HK-2 (cell line): Measurements from ENCODE around the gene STMND1.

Source experiments
- DNase-seq: peaks from one replicate; pipeline ENCODE4 v3.0.0-alpha.2; 2018; ENCODE audit not compliant: unreplicated experiment

Gene STMND1

DNA sequence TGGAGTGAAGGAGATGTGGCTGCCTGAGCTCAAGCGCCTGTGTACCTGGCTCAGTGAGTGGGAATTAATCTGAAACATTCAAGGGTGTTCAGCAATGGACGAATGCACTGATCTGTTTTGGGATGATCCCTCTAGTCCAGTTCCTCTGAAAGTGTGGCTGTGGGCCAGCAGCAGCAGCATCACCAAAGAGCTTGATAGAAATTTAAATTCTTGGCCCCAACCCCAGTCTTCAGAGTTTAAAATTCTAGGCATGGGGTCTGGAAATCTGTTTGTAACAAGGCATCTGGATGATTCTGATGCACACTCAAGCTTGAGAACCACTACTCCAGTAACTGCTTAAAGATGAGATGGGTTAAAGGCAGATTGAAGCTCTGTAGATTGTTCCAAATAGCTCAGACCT is 59.2 kb downstream of the STMND1 start:
- no peak for DNase-seq

DNA sequence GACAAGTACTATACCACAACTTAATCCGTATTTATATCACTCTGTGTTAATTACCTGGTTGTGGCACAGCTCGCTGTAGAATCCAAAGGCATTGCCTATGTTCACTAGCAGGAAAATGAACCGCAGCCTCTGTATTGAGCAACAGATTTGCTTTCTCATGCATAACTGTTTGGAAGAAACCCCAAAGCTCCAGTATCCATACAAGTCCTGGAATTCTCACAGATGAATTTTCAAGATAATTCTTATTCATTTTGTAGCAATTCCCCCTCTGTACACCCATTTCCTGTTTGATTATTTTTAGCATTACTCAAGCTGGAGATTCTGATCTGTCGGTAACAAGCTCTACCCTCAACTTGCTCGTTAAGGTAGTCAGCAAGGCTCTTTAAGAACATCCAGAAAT is 63.5 kb downstream of the STMND1 start:
- DNase-seq, result no peak

DNA sequence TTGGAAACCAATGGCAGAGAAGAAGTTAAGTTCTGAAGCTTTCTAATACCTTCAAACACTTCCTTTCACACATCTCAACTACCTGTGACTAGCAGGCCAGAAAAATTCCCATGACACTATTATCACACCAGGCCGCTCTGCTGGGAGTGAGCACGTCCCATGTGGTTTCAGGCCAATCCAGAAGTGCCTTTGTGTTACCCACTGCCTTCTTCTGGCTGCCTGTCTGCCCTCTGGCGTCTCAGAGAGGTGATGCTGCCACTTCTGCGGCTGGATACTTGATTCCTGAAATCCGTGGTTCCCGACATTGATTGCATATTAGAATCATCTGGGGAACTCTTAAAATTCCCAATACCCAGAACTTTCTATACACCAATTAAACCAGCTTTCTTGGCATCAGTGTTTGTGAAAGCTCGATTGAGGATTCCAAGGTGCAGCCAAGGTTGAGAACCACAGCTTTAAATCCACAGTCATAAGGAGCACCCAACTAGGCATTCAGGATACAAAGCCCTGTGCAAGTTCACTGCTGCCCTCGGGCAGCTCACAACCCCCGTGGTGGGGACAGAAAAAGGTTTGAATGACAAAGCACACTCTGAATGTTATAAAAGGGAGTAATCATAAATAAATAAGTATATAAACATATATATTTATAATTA is 65.6 kb downstream of the STMND1 start:
- DNase-seq, result no peak

DNA sequence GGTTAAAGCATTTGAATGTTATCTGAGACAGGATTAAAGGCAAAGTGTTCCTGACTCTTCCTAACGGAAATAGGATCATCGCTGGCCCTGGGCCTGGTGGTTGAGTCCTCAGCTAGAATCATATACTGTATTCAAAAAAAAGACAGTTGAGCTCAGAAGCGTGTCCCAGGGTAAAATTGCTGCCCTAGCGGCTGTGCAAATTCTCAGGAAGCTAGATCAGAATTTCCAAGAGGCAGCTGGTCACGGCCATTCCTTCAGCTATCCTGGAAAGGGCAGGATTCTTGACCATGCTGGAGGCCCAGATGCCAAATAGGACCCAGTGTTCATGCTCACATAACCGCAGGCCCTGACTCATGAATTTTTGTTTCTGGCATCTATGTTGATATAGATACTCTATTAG is 67.4 kb downstream of the STMND1 start:
- DNase-seq, result no peak

DNA sequence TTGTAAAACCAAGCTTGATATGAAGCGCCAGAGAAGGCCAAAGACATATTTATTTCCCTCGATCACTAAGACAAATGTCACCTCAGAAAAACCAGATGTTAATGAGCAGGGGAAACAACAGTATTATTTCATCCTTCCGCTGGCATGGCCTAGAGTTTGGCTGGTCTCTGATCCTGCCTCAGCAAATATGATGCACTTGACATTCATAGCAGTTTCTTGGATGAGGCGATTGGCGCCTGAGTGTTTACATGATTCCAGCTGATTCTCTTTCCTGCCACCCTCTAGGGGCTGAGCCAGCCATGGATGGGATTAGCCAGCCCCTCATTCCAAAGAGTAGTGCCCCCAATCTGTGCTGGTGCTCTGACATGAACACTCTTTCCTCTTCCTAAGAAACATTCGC is 67.9 kb downstream of the STMND1 start:
- no peak for DNase-seq

DNA sequence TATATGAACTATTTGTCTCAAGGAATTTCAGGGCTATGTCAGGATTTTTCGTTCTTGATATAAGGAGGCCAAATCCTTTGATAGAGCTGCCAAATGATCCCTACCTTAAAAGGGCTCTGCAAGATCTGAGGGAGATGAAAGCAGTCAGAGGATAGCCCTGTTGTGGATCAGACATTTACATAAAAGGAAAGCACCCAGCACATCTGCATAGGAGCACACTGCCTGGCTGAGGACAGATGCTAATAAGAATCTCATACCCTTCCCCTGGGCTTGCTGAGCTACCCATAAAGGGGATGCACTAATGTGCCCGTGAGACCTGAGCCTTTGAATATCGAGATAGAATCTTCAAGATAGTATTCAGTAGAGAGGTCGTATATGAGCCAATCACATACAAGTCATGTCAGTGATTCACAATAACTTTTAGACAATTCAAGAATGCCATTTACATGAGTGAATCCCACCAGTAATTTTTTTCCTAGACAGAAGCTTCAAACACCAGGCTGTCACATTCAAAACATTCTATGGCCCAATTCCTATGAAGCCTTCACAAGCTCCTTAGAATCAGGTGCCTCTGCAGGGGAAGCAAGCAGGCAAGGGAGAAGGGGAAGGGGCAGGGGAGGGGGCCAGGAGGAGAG is 71.1 kb downstream of the STMND1 start:
- DNase-seq, result no peak

DNA sequence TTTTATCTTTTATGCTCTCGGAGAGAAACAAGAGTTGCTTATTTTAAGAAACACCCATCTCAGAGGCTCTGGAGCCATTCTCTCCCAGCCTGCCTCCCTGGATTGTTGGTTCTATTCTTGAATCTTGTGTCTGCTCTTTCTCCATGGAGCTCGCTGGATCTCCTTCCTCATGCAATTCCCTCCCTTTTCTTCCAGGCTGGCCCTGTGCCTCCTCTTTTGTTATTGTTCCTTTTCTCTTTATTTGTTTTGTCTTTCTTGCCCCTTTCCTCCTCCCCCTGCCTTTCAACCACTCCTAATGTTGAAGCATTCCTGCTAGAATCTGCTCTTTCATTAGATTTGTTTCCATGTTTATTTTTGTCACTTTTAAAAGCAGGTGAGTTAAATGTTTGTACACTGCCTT is 76.5 kb downstream of the STMND1 start:
- no peak for DNase-seq

DNA sequence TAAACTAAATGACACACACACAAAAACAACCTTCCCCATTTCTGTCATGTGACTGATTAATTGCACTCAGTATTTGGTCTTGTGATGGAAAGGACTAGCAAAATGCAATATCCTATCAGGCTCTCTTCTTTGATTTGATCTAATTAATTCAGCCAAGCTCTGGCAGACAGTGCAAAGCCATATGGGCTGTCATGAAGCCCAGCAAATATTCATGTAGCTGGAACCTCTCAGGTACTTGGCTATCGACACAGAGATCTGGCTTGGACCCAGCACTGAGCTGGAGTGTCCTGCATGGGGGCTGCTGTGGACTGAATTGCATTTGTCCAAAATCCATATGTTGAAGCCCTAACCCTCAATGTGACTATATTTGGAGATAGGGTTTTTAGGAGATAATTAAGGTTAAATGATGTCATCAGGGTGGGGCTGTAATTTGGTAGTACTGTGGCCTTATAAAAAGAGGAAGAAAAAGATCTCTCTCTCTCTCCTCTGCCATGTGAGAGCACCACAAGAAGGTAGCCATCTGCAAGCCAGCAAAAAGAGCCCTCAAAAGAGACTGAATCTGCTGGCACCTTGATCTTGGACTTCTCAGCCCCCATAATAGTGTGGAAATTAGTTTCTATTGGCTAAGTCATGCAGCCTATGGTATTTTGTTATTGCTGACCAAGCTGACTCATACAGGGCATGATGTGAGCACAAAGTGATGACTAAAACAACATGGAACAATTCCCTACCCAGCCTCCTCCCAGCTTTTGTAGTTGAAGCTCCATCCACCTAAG is 77.1 kb downstream of the STMND1 start:
- no peak for DNase-seq

DNA sequence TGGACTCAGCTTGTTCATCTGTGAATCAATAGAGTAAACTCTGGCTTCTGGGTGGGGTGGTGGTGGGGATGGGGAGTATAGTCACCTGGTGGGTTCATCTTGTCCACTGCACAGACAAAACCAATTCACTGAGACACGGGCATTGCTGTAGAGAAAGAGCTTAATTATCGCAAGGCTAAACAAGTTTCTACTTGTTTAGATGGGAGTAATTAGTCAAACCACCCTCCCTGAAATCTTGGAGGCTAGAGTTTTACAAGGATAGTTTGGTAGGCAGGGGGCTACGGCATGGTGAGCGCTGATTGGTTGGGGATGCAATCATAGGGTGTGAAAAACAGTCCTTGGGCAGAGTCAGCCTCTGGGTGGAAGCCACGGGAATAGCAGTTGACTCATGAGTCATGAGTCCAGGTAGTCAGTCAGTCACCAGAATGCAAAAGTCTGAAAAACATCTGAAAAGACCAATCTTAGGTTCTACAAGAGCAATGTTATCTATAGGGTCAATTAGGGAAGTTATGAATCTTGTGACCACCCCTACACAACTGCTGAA is 77.8 kb downstream of the STMND1 start:
- DNase-seq, result no peak
